ENCODE results near the gene PLD3.

Gene PLD3

GRCh38 chr19:40342644-40343311 lies 5.7 kb upstream of the PLD3 start:
- TF ChIP-seq FOXP2 (optimal IDR thresholded peaks at IDR 0.05; ENCODE audit: borderline replicate concordance, extremely low read depth, extremely low read length, insufficient read depth) (no peak), POLR2AphosphoS5 (IDR thresholded peaks at IDR 0.05; ENCODE audit: low read depth, low read length) (no peak), TAF1 (IDR thresholded peaks at IDR 0.05; ENCODE audit: borderline replicate concordance, insufficient read depth, low read length) (no peak), REST (IDR thresholded peaks at IDR 0.05; ENCODE audit: insufficient read depth in 1 of 2, low read depth in 2 of 2, low read length in 2 of 2) (no peak), SIN3A (IDR thresholded peaks at IDR 0.05; ENCODE audit: borderline replicate concordance, insufficient read depth, low read length) (no peak)

GRCh38 chr19:40344422-40344821 lies 4.1 kb upstream of the PLD3 start:
- TF ChIP-seq TAF1 (IDR thresholded peaks at IDR 0.05; ENCODE audit: borderline replicate concordance, insufficient read depth, low read length) (no peak), SIN3A (IDR thresholded peaks at IDR 0.05; ENCODE audit: borderline replicate concordance, insufficient read depth, low read length) (no peak), FOXP2 (optimal IDR thresholded peaks at IDR 0.05; ENCODE audit: borderline replicate concordance, extremely low read depth, extremely low read length, insufficient read depth) (no peak), REST (IDR thresholded peaks at IDR 0.05; ENCODE audit: insufficient read depth in 1 of 2, low read depth in 2 of 2, low read length in 2 of 2) (no peak), POLR2AphosphoS5 (IDR thresholded peaks at IDR 0.05; ENCODE audit: low read depth, low read length) (no peak)

GRCh38 chr19:40348961-40349507 lies 539 bp downstream of the PLD3 start:
- TF ChIP-seq FOXP2 (optimal IDR thresholded peaks at IDR 0.05; ENCODE audit: borderline replicate concordance, extremely low read depth, extremely low read length, insufficient read depth) (no peak), POLR2AphosphoS5 (IDR thresholded peaks at IDR 0.05; ENCODE audit: low read depth, low read length) (no peak), TAF1 (IDR thresholded peaks at IDR 0.05; ENCODE audit: borderline replicate concordance, insufficient read depth, low read length) (no peak), REST (IDR thresholded peaks at IDR 0.05; ENCODE audit: insufficient read depth in 1 of 2, low read depth in 2 of 2, low read length in 2 of 2) (no peak), SIN3A (IDR thresholded peaks at IDR 0.05; ENCODE audit: borderline replicate concordance, insufficient read depth, low read length) (no peak)

GRCh38 chr19:40355975-40356680 lies 7.6 kb downstream of the PLD3 start:
- TF ChIP-seq REST (IDR thresholded peaks at IDR 0.05; ENCODE audit: insufficient read depth in 1 of 2, low read depth in 2 of 2, low read length in 2 of 2) (no peak), TAF1 (IDR thresholded peaks at IDR 0.05; ENCODE audit: borderline replicate concordance, insufficient read depth, low read length) (no peak), SIN3A (IDR thresholded peaks at IDR 0.05; ENCODE audit: borderline replicate concordance, insufficient read depth, low read length) (no peak), POLR2AphosphoS5 (IDR thresholded peaks at IDR 0.05; ENCODE audit: low read depth, low read length) (no peak), FOXP2 (optimal IDR thresholded peaks at IDR 0.05; ENCODE audit: borderline replicate concordance, extremely low read depth, extremely low read length, insufficient read depth) (no peak)

Measured in PFSK-1 (cell line).